Putamen (tissue), 1 donor: ENCODE measurements around the gene SULT2B1.

Experiments
- DNase-seq: peaks from one replicate; pipeline ENCODE4 v3.0.0-alpha.2; 2016; ENCODE audit warnings: low spot score

SULT2B1 gene

DNA sequence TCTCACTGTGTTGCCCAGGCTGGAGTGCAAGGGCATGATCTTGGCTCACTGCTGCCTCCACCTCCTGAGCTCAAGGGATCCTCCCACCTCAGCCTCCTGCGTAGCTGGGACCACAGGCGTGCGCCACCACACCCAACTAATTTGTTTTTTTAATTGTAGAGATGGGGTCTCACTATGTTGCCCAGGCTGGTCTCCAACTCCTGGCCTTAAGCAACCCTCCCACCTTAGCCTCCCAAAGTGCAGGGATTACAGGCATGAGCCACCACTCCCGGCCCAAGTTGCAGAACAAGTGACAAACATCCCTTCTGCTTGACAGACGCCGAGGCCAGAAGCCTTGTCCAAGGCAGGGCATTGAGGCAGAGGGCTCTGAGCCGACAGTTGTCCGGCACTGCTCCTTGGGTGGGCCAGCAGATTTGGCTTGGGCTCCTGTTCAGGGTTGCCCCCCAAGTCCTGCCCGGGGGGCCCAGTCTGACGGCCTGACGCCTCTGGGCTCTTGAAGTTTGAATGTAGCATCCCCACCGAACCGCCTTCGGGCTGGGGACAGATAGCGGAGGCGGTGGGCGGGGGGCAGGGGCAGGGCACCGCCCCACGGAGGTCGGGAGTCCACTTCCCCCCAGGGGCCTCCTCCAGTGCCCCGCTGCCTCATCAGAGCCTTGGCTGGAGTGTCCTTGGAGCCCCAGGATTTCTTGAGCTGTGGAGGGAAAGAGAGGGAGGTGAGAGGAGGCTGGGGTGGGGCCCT, 48.9 kb downstream of the SULT2B1 start:
- no peak for DNase-seq

DNA sequence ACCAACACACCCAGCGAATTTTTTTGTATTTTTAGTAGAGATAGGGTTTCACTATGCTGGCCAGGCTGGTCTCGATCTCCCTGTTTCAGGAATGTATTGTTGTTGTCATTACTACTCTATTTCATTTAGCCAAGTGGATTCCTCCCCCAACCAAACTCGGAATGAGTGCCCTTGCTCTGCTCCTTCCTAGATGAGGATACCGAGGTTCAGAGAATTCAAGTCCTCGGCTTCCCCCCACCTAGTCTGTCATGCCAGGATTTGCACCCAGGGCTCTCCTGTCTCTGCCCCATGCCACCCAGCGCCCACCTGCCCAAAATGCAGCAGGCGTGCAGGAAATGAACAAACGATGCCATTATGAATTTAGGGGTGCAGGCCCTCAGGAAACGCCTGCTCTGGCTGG, 51.0 kb downstream of the SULT2B1 start:
- no peak for DNase-seq

DNA sequence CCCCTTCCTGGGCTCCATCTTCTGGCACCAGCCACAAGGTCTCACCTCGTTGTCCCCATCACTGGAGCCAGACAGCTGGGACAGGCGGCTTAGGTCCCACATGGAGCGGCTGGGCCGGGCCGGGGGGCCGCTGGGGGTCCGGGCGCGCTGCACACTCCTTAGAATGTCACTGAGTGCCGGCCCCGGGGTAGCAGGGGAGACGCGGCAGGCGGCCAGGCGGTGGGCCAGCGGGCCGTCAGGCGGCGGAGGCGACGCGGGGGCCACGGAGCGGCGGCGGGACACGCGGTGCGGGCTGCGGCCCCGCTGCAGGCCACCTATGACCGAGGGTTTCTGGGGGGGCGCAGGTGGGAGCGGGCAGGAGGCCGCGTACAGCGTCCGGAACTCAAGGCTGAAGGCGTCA, 51.5 kb downstream of the SULT2B1 start:
- DNase-seq = no peak

DNA sequence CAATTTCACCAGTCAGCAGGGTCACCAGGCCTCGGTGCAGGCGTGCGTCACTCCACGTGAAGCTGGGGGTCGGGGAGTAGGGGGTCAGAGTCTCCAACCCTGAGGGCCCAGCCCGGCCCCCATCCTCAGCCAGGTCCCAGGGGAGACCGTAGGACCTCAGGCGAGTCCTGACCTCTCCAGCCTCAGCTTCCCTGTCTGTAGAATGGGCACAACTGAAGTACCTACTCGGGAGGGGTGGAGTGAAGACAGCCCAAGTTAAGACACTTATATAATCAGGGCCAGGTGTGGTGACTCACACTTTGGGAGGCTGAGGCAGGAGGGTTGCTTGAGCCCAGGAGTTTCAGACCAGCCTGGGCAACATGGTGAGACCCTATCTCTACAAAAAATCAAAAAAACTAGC, 51.9 kb downstream of the SULT2B1 start:
- DNase-seq = no peak

DNA sequence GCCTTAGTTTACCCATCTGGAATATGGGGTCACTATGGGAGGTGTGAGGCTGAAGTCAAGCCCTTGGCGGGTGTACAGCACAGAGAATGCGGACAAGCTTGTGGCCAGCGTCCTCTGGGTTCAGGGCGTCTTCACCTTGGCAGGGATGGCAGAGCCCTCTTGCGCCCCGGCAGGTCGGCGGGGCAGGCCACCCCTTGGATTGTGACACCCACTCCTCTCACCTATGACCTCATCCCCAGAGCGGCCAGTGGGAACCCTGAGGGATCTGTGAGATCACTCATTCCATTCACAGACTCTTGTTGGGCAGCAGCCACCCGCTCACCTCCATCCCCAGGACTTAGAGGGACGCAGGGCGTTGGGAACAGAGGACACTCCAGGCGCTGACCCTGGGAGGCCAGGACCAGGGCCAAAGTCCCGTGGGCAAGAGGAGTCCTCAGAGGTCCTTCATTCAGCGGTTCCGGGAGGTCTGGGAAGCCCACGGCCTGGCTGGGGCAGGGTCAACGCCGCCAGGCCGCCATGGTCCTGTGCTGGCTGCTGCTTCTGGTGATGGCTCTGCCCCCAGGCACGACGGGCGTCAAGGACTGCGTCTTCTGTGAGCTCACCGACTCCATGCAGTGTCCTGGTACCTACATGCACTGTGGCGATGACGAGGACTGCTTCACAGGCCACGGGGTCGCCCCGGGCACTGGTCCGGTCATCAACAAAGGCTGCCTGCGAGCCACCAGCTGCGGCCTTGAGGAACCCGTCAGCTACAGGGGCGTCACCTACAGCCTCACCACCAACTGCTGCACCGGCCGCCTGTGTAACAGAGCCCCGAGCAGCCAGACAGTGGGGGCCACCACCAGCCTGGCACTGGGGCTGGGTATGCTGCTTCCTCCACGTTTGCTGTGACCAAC, 54.7 kb downstream of the SULT2B1 start, which contains the start of gene SPACA4:
SPACA4 (plus strand) TSS at position 280 of the 896 bp plus-strand sequence; CDS start at position 517, 237 bp downstream.
- no peak for DNase-seq

DNA sequence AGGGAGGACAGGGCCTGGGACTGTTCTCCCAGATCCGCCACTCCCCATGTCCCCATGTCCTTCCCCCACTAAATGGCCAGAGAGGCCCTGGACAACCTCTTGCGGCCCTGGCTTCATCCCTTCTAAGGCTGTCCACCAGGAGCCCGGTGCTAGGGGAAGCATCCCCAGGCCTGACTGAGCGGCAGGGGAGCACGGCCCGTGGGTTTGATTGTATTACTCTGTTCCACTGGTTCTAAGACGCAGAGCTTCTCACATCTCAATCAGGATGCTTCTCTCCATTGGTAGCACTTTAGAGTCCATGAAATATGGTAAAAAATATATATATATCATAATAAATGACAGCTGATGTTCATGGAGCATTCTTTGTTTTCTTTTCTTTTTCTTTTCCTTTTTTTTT, 55.4 kb downstream of the SULT2B1 start:
- no peak for DNase-seq

DNA sequence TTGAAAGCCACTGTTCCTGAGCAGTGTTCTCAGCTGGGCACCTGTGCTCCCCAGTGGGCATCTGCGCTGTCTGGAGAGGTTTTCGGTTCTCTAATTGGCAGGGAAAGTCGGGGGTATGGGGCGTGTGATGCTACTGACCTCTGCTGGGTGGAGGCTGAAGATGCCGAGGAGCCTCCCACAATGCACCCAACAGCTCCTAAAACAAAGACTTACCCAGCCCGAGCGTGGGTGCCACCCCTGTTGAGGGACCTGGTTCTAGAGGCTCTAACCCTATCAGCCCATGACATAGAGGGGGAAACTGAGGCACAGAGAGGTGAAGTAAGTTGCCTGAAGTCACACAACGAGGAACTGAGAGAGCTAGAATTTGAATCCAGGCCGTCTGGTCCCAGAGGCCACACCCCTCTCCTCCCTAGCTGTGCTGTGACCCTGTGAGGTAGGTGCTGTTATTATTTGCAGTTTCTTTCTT, 56.9 kb downstream of the SULT2B1 start:
- DNase-seq = no peak

DNA sequence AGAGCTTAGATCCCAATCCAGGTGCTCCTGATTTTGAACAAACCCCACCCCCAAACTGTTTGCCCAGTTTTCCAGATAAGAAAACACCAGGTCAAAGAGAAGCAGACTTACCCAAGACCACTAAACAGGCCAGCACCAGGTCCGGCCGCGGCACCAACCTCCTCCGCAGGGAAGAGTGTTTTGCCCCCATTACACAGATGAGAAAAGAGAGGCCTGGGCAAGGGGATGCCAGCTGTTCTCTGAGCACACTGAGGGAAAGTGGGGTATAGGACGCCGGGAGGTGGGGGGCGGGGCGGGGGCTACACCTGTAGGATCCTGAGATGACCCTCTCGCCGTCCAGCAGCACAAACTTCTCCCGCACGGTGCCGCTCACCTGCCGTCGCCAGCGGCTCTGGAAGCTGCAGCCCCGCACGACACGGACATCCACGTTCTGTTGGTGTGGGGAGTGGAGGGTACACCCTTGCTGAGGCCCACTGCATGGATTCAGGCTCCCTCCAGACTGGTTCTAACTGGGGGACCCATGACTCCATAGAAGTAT, 57.7 kb downstream of the SULT2B1 start:
- no peak for DNase-seq

DNA sequence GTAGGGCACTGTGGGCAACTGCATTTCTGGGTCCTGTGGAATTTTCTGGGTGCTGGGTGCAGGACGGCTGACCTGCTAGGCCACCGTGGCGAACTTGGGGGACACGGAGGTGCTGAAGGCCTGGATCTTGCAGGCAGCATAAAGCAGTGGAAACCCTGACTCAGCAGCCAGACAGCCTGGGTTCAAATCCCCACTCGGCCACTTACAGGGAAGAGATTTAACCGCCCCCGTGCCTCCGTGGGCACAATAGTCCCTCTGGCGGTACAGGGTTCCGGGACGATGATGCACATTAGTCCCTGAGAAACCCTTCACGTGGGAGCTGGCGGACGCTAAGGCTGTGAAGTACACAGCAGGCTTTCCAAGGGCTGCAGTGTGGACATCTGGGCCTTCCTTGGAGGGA, 59.9 kb downstream of the SULT2B1 start:
- no peak for DNase-seq

DNA sequence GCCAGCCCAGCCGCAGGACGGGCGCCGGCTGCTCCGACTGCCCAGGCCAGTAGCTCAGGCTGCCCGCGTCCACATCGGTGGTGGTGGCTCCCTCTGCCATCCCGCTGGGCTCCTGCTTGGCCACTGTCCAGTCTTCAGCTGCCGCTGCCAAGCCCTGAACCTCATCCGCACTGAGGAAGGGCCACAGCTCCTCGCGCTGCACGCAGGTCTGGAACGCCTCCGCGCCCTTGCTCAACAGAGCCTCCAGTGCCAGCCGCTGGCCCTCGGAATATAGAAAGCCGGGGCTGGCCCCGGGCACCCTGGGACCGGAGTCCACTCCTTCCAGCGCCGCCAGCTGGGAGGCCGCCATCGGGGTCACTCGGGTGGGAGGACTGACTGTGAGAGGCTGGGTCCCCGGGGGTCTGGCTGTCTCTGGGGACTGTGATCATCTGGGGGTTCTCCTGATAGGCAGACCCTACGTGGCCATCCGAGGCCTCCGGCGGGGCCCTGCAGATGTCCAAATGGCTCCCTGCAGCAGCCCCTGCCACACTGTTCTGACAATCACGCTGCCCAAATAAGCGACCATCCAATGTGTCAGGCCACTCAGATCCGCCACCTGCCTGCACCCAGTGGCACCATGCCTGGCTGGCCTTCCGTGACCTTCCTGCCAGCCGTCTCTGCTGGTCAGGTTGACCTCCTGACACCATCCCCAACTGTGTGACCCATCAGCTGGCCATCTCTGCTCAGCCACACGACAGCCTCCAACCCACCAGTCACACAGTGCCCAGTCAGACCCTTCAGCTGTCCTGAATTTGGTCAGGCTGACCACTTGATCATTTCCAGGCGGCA, 61.3 kb downstream of the SULT2B1 start:
- DNase-seq = no peak

DNA sequence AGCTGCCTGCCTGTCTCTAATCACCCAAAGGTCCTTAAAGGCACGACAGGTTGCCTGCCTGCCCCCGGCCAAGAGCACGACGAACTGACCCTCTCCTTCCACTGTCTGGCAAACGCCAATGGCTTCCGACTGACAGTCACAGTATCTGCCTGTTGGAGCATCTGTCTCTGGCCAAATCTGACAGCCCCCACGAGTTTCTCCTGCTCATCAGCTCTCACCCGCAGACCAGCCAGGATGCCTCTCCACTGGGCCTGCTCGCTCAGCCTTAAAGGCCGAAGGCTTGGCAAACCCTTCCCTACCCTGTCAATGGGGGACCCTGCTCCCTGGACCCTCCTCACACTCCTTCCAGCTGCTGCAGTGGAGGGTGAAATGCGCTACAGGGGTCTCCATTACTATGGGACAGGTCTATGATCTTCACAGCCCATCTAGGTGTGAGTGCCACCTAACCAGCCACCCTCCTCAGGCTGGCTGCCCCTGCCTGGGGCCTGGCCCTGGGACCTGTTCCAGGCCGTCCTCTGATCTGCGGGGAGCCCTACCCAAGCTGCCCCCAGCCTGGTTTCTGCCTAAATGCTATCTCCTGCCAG, 62.0 kb downstream of the SULT2B1 start:
- no peak for DNase-seq

DNA sequence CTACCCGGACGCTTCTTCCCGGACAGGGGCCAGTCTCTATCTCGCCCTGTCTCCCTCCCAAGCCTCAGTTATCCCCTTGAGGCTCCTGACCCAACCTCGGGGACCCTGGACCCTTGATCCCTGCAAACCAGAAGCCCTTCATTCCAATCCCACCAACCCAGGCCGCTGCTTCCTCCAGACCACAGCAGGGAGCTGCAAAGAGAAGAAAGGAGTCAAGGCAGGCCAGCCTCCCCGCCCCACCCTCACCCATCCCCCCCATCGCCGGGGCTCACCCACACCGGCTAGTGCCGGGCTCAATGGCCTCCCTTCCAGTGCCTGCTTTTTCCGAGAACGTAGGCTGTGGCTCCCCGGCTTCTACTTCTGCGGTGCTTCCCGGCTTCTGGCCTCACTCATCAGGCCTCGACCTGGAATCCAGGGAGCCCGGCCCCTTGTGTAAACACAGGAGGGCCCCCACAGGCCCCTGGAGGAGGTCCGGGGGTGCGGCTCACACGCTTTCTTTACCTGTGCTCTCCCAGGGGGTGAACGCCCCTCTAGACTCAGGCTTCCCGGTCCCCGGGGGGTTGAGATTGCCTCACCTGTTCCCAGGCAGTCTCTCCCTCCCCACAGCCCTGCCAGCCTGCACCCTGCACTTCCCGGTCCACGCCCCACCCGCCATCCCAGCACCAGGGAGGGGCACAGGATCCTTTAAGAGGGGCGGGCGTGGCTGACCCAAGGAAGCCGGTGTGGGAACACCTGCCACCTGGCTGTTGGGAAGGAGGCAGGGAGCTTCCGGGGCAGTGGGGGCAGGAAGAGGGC, 62.7 kb downstream of the SULT2B1 start, which contains the start of gene FAM83E:
FAM83E (minus strand) TSS at position 641 of the 795 bp plus-strand sequence. CDS start 1,704 bp downstream, outside the sequence.
- no peak for DNase-seq

DNA sequence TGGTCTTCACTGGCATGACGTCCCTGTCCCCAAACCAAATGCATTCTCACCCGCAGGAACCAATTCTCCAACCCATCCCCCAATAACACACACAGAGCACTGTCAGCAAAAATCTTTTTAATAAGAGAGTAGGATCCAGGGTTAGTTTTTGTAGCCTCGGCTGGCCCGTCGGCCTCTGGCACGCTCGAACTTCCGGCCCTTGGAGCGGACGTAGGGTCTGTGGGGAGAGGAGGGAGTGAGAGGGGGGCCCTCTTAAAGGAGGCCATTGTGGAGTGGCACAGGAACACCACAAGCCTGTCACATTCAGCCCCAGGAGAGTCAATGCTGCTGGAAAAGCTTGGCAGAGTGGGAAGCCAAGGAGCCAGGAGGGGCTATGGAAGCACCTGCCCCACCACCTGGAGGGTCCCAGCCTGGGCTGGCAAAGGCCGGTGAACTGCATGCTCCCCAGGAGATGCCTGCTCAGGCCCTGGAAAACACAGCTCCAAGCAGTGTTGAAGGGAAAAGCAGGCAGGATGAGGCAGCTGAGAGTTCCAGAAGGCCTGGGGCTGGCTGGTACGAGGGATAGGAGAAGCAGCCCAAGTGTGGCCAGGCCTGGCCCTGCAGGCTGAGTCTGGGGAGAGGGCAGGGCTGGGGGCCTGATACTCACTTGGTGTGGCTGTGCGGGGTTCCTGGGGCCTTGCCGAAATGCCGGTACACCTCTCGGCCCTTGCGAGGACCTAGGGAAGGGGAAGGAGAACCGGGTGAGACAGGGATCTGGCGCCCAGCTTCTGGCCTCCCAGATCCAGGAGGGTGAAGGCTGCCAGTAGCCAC, 63.5 kb downstream of the SULT2B1 start:
- DNase-seq = no peak

DNA sequence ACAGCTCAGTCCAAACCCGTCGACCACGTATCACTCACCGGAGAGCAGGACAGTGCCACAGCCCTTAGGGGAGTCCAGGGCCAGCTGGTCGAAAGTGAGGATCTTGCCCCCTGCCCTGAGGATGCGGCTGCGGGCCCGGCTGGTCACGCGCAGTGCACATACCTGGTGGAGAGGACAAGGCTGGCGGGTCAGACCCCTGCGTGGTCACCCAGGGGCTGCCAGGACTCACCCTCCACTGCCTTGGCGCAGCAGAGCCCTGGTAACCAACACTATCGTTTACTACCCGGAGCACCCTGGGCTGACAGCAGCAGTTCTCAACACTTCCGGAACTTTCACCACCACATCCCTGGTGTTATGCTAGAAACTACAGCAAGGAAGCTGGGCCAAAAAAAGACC, 64.1 kb downstream of the SULT2B1 start:
- DNase-seq = no peak

DNA sequence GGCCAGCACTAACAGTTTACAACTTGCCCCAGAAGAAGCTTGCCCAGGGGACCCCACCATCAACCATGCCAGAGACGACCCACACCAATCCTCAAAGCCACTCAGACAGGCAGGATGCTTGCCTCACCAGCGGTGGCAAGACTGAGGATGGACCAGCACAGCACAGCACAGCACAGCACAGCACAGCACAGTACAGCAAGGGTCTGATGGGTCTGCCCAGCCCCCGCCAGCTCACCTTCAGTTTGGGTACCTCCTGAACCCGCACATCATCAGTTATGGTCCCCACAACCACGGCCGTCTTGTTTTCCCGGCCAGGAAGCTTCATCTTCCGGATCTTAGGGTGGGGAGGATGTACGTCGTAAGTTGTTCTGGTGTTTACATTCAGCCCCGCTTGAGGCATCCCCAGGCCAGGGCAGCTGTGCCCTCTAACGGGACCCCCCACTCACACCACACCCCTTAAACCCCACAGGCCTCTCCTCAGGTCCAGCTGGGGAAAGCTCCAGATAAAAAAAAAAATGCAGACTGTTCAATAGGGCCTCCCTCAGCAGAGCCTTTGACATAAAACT, 64.6 kb downstream of the SULT2B1 start:
- DNase-seq = no peak

DNA sequence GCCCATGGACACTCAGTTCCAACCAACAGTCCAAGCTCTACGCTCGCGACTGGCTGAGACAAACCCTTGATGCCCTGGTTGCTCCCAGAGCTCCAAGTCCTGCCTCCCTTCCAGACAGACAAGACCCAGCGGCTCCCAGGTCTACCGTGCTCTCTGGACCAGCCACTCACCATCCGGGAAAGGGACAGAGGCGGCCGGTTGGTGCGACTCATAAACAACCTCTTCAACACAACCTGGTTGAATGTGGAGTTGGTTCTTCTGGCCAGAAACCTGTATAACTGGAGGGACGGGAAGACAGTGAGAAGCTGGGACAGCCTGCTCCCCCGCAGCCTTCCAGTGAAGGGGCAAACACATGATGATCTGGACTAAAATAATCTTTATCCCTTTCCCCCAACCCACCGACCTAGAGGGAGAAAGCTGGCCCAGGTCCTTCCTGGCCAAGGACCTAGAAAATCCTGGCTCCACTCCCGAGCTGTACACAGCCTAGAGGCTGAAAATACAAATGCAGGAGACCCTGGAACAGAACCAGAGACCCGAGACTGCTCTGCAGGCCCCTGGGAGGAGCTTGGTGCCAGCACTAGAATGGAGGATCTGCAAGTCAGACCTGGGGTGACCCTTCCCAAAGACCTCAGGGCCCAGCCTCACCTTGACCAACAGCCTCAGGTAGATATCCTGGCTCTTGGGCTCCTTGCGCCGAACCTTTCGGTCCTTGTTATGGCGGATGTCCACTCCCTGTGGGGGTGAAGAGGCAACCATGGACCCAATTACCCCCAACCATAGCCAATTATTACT, 65.4 kb downstream of the SULT2B1 start:
- DNase-seq = no peak

DNA sequence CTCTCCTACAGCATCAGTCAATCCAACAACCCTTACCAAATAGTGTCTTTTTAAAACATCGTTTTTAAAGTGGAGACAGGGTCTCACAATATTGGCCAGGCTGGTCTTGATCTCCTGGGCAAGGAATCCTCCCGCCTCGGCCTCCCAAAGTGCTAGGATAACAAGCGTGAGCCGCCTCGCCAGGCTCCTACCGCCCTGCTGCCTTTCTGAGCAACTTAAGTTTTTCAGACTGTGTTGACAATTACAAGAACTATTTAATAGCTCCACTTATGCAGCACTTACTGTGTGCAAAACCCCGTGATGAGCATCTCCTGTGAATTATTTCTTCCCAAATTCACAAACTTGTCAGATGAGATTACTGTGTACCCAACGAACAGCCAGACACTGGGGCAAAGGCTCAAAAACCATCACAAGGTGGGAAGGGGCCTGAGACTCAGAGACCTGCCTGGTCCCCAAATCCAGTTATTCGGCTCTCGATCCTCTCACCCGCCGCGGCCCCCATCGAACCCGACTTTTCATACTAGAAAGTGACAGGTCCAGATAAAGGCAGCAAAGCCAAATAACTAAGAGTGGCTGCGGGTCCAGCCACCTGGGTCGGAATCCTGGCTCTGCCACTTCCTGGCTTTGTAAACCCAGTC, 66.4 kb downstream of the SULT2B1 start:
- no peak for DNase-seq
